Stimulated activated CD4-positive, alpha-beta T cell treated with anti-CD3 and anti-CD28 coated beads, Interleukin-4, amount 100 ng/mL, for 24 hours (primary cell): ENCODE data around the gene RBPJ.

Source experiments
- DNase-seq: peaks from one replicate; pipeline ENCODE4 v3.0.0-alpha.2; 2020

The RBPJ gene

GRCh38 chr4:26463386-26463785, 142.6 kb downstream of the RBPJ start:
- DNase-seq, result no peak

GRCh38 chr4:26464420-26465095, 143.7 kb downstream of the RBPJ start:
- no peak for DNase-seq

GRCh38 chr4:26466578-26467270, 145.9 kb downstream of the RBPJ start:
- DNase-seq, result no peak

GRCh38 chr4:26467724-26468123, 146.9 kb downstream of the RBPJ start:
- no peak for DNase-seq

- DNase-seq, result no peak
These were observed 147.6 kb downstream of the RBPJ start for GRCh38 chr4:26468283-26468949.

GRCh38 chr4:26468977-26469376, 148.2 kb downstream of the RBPJ start:
- DNase-seq, result no peak

- DNase-seq, result no peak
These were observed 151.1 kb downstream of the RBPJ start for GRCh38 chr4:26471890-26472289.

GRCh38 chr4:26473893-26474292, 153.1 kb downstream of the RBPJ start:
- DNase-seq, result no peak

- no peak for DNase-seq
These were observed 153.7 kb downstream of the RBPJ start for GRCh38 chr4:26474551-26474950.

GRCh38 chr4:26475716-26476115, 154.9 kb downstream of the RBPJ start:
- no peak for DNase-seq

- DNase-seq, result no peak
These were observed 155.7 kb downstream of the RBPJ start for GRCh38 chr4:26476545-26476944.

GRCh38 chr4:26478330-26478729, 157.5 kb downstream of the RBPJ start:
- DNase-seq, result no peak

GRCh38 chr4:26482508-26483462, 162.0 kb downstream of the RBPJ start:
- DNase-seq, result no peak

GRCh38 chr4:26484032-26484515, 163.3 kb downstream of the RBPJ start:
- no peak for DNase-seq

GRCh38 chr4:26484516-26484915, 163.7 kb downstream of the RBPJ start:
- no peak for DNase-seq
